Measurements from ENCODE around the gene PRKCI. TPM values are rescaled to one million over a fixed set of nuclear protein-coding genes. Genes with fewer than 3 reads are reported as not detected.
"Not testable (repeated sequence)": the region's sequence is repeated elsewhere in the genome, so short reads cannot be mapped to it uniquely, and the experiment has no call there.

Gene PRKCI
- total RNA-seq, 1 donor from 2014 or later, result 45.9 TPM

- intact Hi-C loops (cut with DNase I), result no loop called here
- TF ChIP-seq CTCF (IDR thresholded peaks at IDR 0.05), result no peak
- DNase-seq (no peak), ATAC-seq (no peak)
- Histone ChIP-seq H3K4me1 (no peaks in the 10 kb centered on the region), H3K9me3 (no peaks in the 10 kb centered on the region), H3K4me3 (no peak overlapping the region), H3K36me3 (no peaks in the 10 kb centered on the region), H3K27ac (no peak overlapping the region), H3K27me3 (ENCODE audit: low read depth) (no peaks in the 10 kb centered on the region)
These were observed 101.1 kb downstream of the PRKCI start for GRCh38 chr3:170323331-170323730.

- DNase-seq (no peak), ATAC-seq (no peak)
- no peaks in the 10 kb centered on the region for H3K36me3 ChIP-seq
- H3K4me1 ChIP-seq, result no peaks in the 10 kb centered on the region
- no peak overlapping the region for H3K4me3 ChIP-seq
- H3K9me3 ChIP-seq, result no peaks in the 10 kb centered on the region
- no peaks in the 10 kb centered on the region for H3K27me3 ChIP-seq (ENCODE audit: low read depth)
- H3K27ac ChIP-seq, result no peak overlapping the region
- intact Hi-C loops (cut with DNase I), result no loop called here
- TF ChIP-seq CTCF (IDR thresholded peaks at IDR 0.05), result no peak
These were observed 102.7 kb downstream of the PRKCI start for GRCh38 chr3:170324962-170325361.

- DNase-seq, result no peak
- Histone ChIP-seq H3K9me3 (no peaks in the 10 kb centered on the region), H3K27ac (no peak overlapping the region), H3K4me1 (peaks cover 6% of the 10 kb centered on the region), H3K4me3 (no peak overlapping the region), H3K36me3 (no peaks in the 10 kb centered on the region), H3K27me3 (ENCODE audit: low read depth) (no peaks in the 10 kb centered on the region)
- no peak for ATAC-seq
- intact Hi-C loops (cut with DNase I), result no loop called here
- TF ChIP-seq CTCF (IDR thresholded peaks at IDR 0.05), result no peak
These were observed 105.0 kb downstream of the PRKCI start for GRCh38 chr3:170327040-170327808.

GRCh38 chr3:170327868-170328548 lies 105.8 kb downstream of the PRKCI start:
- DNase-seq; H3K4me3 ChIP-seq; ATAC-seq; H3K36me3 ChIP-seq; H3K27me3 ChIP-seq (ENCODE audit: low read depth); H3K27ac ChIP-seq; intact Hi-C loops (cut with DNase I); H3K4me1 ChIP-seq; H3K9me3 ChIP-seq: not testable (repeated sequence)

GRCh38 chr3:170330366-170330765 lies 108.1 kb downstream of the PRKCI start:
- Histone ChIP-seq H3K36me3 (no peaks in the 10 kb centered on the region), H3K9me3 (no peaks in the 10 kb centered on the region), H3K27me3 (ENCODE audit: low read depth) (no peaks in the 10 kb centered on the region), H3K4me1 (peaks cover 6% of the 10 kb centered on the region), H3K4me3 (no peak overlapping the region), H3K27ac (no peak overlapping the region)
- TF ChIP-seq CTCF (IDR thresholded peaks at IDR 0.05), result no peak
- intact Hi-C loops (cut with DNase I), result no loop called here
- DNase-seq, result no peak
- peak in 1 of 2 donors; percentile 66 for ATAC-seq

GRCh38 chr3:170331143-170331542 lies 108.9 kb downstream of the PRKCI start:
- Histone ChIP-seq H3K4me3 (no peak overlapping the region), H3K36me3 (no peaks in the 10 kb centered on the region), H3K27ac (no peak overlapping the region), H3K4me1 (peaks cover 6% of the 10 kb centered on the region), H3K9me3 (no peaks in the 10 kb centered on the region), H3K27me3 (ENCODE audit: low read depth) (no peaks in the 10 kb centered on the region)
- no peak for TF ChIP-seq CTCF (IDR thresholded peaks at IDR 0.05)
- peak; percentile 76 to 95 for ATAC-seq
- intact Hi-C loops (cut with DNase I), result no loop called here
- DNase-seq, result no peak

All from lower lobe of right lung (tissue), 2 donors.